ENCODE results near the gene TBC1D17.

DNA sequence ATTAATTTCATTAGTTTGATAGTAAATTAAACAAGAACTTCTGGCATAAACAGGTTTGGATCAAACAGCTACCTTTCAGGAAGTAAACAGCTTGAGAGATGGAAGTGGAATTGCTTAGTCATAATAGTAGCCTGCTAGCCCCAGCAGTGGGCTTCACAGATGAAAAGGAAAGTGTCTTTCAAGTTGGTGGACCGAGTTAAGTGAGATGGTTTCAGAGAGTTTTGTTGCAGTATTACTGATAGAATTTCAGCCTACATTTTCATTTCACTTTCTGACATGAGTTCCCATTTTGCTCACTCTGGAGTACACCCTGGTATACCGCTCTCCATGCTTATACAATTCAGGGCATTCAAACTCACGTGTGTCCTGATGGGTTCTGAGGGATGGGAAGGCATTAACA lies 28.6 kb upstream of the TBC1D17 start:
- TF ChIP-seq, protein P1, sequence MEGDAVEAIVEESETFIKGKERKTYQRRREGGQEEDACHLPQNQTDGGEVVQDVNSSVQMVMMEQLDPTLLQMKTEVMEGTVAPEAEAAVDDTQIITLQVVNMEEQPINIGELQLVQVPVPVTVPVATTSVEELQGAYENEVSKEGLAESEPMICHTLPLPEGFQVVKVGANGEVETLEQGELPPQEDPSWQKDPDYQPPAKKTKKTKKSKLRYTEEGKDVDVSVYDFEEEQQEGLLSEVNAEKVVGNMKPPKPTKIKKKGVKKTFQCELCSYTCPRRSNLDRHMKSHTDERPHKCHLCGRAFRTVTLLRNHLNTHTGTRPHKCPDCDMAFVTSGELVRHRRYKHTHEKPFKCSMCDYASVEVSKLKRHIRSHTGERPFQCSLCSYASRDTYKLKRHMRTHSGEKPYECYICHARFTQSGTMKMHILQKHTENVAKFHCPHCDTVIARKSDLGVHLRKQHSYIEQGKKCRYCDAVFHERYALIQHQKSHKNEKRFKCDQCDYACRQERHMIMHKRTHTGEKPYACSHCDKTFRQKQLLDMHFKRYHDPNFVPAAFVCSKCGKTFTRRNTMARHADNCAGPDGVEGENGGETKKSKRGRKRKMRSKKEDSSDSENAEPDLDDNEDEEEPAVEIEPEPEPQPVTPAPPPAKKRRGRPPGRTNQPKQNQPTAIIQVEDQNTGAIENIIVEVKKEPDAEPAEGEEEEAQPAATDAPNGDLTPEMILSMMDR (conservative IDR thresholded peaks at IDR 0.05) = no peak
- TF ChIP-seq EZH2 (IDR thresholded peaks at IDR 0.05; ENCODE audit: low read depth) = no peak
